ENCODE measurements around the gene UBE3D. TPM values are rescaled to one million over a fixed set of nuclear protein-coding genes. Genes with fewer than 3 reads are reported as not detected.
"Not testable (repeated sequence)": the region's sequence is repeated elsewhere in the genome, so short reads cannot be mapped to it uniquely, and the experiment has no call there.

Gene UBE3D
- total RNA-seq, 4 donors from 2014 or later, result 0.82 to 4.6 (median 3.2) TPM

GRCh38 chr6:82902290-82902689 lies 163.4 kb downstream of the UBE3D start:
- no peaks in the 10 kb centered on the region for H3K9me3 ChIP-seq
- no peak overlapping the region for H3K27ac ChIP-seq
- H3K4me1 ChIP-seq, result no peaks in the 10 kb centered on the region
- intact Hi-C loops (cut with DNase I; ENCODE audit: low total_unique reads), result no loop called here
- no peaks in the 10 kb centered on the region for H3K27me3 ChIP-seq
- TF ChIP-seq CTCF (IDR thresholded peaks at IDR 0.05 in 4 of 5, conservative IDR thresholded peaks at IDR 0.05 in 1 of 5) (no peak), POLR2A (IDR thresholded peaks at IDR 0.05) (no peak)
- DNase-seq (no peak), ATAC-seq (no peak)
- no peaks in the 10 kb centered on the region for H3K36me3 ChIP-seq
- in situ Hi-C loops (cut with MboI; ENCODE audit: low sequenced_read_pairs in 4 of 4), result no loop called here
- no peak overlapping the region for H3K4me3 ChIP-seq

GRCh38 chr6:82894653-82895259 lies 170.9 kb downstream of the UBE3D start:
- intact Hi-C loops (cut with DNase I; ENCODE audit: low total_unique reads), result no loop called here
- no peak overlapping the region for H3K27ac ChIP-seq
- DNase-seq (no peak), ATAC-seq (no peak)
- in situ Hi-C loops (cut with MboI; ENCODE audit: low sequenced_read_pairs in 4 of 4), result no loop called here
- H3K27me3 ChIP-seq, result no peaks in the 10 kb centered on the region
- no peak overlapping the region for H3K4me3 ChIP-seq
- TF ChIP-seq CTCF (IDR thresholded peaks at IDR 0.05 in 4 of 5, conservative IDR thresholded peaks at IDR 0.05 in 1 of 5) (no peak), POLR2A (IDR thresholded peaks at IDR 0.05) (no peak)
- H3K36me3 ChIP-seq, result no peaks in the 10 kb centered on the region
- H3K9me3 ChIP-seq, result no peaks in the 10 kb centered on the region
- H3K4me1 ChIP-seq, result no peaks in the 10 kb centered on the region

GRCh38 chr6:82893889-82894652 lies 171.6 kb downstream of the UBE3D start:
- in situ Hi-C loops (cut with MboI; ENCODE audit: low sequenced_read_pairs in 4 of 4), result no loop called here
- TF ChIP-seq CTCF (IDR thresholded peaks at IDR 0.05 in 4 of 5, conservative IDR thresholded peaks at IDR 0.05 in 1 of 5), result no peak
- no peak for TF ChIP-seq POLR2A (IDR thresholded peaks at IDR 0.05)
- no peak for ATAC-seq

GRCh38 chr6:82891503-82891902 lies 174.1 kb downstream of the UBE3D start:
- H3K36me3 ChIP-seq; H3K4me1 ChIP-seq; in situ Hi-C loops (cut with MboI; ENCODE audit: low sequenced_read_pairs in 4 of 4); ATAC-seq; H3K9me3 ChIP-seq; H3K27me3 ChIP-seq; H3K27ac ChIP-seq; intact Hi-C loops (cut with DNase I; ENCODE audit: low total_unique reads); H3K4me3 ChIP-seq; DNase-seq: not testable (repeated sequence)

More at GRCh38 chr6:82893889-82894652, 171.6 kb downstream of the UBE3D start:
- no peaks in the 10 kb centered on the region for H3K4me1 ChIP-seq
- H3K27ac ChIP-seq, result no peak overlapping the region
- DNase-seq, result no peak
- no peaks in the 10 kb centered on the region for H3K36me3 ChIP-seq
- H3K4me3 ChIP-seq, result no peak overlapping the region
- H3K9me3 ChIP-seq, result no peaks in the 10 kb centered on the region
- H3K27me3 ChIP-seq, result no peaks in the 10 kb centered on the region
- intact Hi-C loops (cut with DNase I; ENCODE audit: low total_unique reads), result no loop called here

GRCh38 chr6:82891076-82891475 lies 174.6 kb downstream of the UBE3D start:
- no peak for DNase-seq
- in situ Hi-C loops (cut with MboI; ENCODE audit: low sequenced_read_pairs in 4 of 4) (no loop called here), intact Hi-C loops (cut with DNase I; ENCODE audit: low total_unique reads) (no loop called here)
- no peak overlapping the region for H3K27ac ChIP-seq
- TF ChIP-seq CTCF (IDR thresholded peaks at IDR 0.05 in 4 of 5, conservative IDR thresholded peaks at IDR 0.05 in 1 of 5), result no peak
- TF ChIP-seq POLR2A (IDR thresholded peaks at IDR 0.05), result no peak
- ATAC-seq, result no peak
- H3K4me3 ChIP-seq, result no peak overlapping the region
- no peaks in the 10 kb centered on the region for H3K36me3 ChIP-seq
- no peaks in the 10 kb centered on the region for H3K27me3 ChIP-seq
- H3K4me1 ChIP-seq, result no peaks in the 10 kb centered on the region
- no peaks in the 10 kb centered on the region for H3K9me3 ChIP-seq
